Right cardiac atrium (tissue), 5 donors: ENCODE results near the gene SCN8A. TPM values are rescaled to one million over a fixed set of nuclear protein-coding genes. Genes with fewer than 3 reads are reported as not detected.
"Not testable (repeated sequence)": the region's sequence is repeated elsewhere in the genome, so short reads cannot be mapped to it uniquely, and the experiment has no call there.

ENCODE experiments used
- ATAC-seq, 2 donors: fragments of 200-7000 bp; cut with Tn5 transposase; one replicate each; pipeline versions ENCODE4 v1.8.0 to v1.9.1; 2020; ENCODE audit warnings: moderate library complexity in 2 of 2, mild to moderate bottlenecking in 1 of 2
- DNase-seq, 3 donors: peaks; one replicate each; pipeline ENCODE4 v3.0.0-alpha.2; 2020
- H3K27ac ChIP-seq: one replicate; pipeline ENCODE4 v1.5.1; 2013; ENCODE audit warnings: mild to moderate bottlenecking, low read length, control low read depth, moderate library complexity
- H3K27me3 ChIP-seq: one replicate; pipeline ENCODE4 v1.6.1; 2013; ENCODE audit not compliant: control insufficient read depth, insufficient read depth
- H3K4me1 ChIP-seq: one replicate; pipeline ENCODE4 v1.6.1; 2013; ENCODE audit warnings: low read length; ENCODE audit not compliant: control insufficient read depth, insufficient read depth
- H3K4me3 ChIP-seq: one replicate; pipeline ENCODE4 v1.5.1; 2013; ENCODE audit warnings: low read length, control low read depth
- H3K9me3 ChIP-seq: one replicate; pipeline ENCODE4 v1.6.1; 2013; ENCODE audit warnings: low read length; ENCODE audit not compliant: control insufficient read depth
- WGBS: extraction: QIAGEN DNeasy Blood & Tissue Kit; methylation state at CpG from one replicate; pipeline ENCODE4 v1.1.7; 2013; 5-methylcytosine and 5-hydroxymethylcytosine counted together
- intact Hi-C, 4 donors: fragments of 100-400 bp; cut with DNase I; formaldehyde crosslinking; loops; one replicate each; pipeline versions ENCODE4 v1.11.0 to v1.14.0; 2022 to 2023
- polyA plus RNA-seq: library from polyadenylated mRNA; stranded (reverse); fragments of 200-250 nt; gene quantifications from one replicate; pipeline ENCODE4 v1.2.3, GENCODE V29; 2013
- total RNA-seq, 4 donors: library from RNA; stranded (reverse); fragmentation: NEBNext Ultra II Directional; extraction: Animal tissue kit (Norgen Biotek cat#: 25700); gene quantifications; one replicate each; pipeline ENCODE4 v1.2.1, GENCODE V29; 2021
- donor health status: healthy with polysubstance abuse.
- donor health status: DM: no; HTN: yes; CAD: no.
- donor health status: DM: no; HTN: no; CAD: no.
- donor health status: DM: no; HTN: yes; CAD: no; lungs with severe emphysema.
- donor health status: DM: yes; HTN: yes; CAD: no.

Gene SCN8A
- total and polyA plus RNA-seq, 5 donors: 0.07 to 0.58 (median 0.17) TPM

DNA sequence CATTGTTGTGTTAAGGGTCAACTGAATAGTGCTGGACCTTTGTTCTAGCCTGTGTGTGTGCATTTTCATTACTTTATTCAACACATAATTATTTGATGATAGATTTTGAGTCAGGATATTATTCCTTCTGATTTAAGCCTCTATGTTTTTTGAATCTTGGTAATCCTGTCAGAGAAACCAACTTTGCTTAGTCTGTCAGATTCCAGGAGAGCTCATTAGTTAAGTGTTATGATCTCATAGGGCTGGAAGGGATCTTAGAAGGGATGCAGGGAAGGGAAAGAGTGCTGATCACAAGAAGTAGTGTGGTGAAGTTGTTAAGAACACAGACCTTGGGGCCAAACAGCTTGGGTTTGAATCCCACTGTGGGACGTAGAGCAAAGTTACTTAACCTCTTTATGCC lies 52.9 kb downstream of the SCN8A start:
- 58% methylated on average over 1 of the region's 1 CpG for WGBS
- intact Hi-C loops: no loop called here
- H3K27ac ChIP-seq: no peak overlapping the region
- DNase-seq: no peak
- ATAC-seq: no peak
- no peak overlapping the region for H3K4me3 ChIP-seq
- no peaks in the 10 kb centered on the region for H3K27me3 ChIP-seq
- no peaks in the 10 kb centered on the region for H3K9me3 ChIP-seq
- H3K4me1 ChIP-seq: no peaks in the 10 kb centered on the region

GRCh38 chr12:51644691-51645090 lies 53.7 kb downstream of the SCN8A start:
- ATAC-seq, H3K27me3 ChIP-seq, H3K4me3 ChIP-seq, H3K27ac ChIP-seq, H3K9me3 ChIP-seq, H3K4me1 ChIP-seq, intact Hi-C loops: not testable (repeated sequence)
- WGBS: 90% methylated on average over 16 of the region's 23 CpGs
- DNase-seq: peak in 1 of 3 donors; percentile 47

GRCh38 chr12:51645961-51646360 lies 54.9 kb downstream of the SCN8A start:
- ATAC-seq: no peak
- intact Hi-C loops: no loop called here
- 91% methylated on average over 2 of the region's 2 CpGs for WGBS
- H3K9me3 ChIP-seq: no peaks in the 10 kb centered on the region
- no peaks in the 10 kb centered on the region for H3K27me3 ChIP-seq
- no peak for DNase-seq
- H3K4me3 ChIP-seq: no peak overlapping the region
- H3K27ac ChIP-seq: no peak overlapping the region
- no peaks in the 10 kb centered on the region for H3K4me1 ChIP-seq

DNA sequence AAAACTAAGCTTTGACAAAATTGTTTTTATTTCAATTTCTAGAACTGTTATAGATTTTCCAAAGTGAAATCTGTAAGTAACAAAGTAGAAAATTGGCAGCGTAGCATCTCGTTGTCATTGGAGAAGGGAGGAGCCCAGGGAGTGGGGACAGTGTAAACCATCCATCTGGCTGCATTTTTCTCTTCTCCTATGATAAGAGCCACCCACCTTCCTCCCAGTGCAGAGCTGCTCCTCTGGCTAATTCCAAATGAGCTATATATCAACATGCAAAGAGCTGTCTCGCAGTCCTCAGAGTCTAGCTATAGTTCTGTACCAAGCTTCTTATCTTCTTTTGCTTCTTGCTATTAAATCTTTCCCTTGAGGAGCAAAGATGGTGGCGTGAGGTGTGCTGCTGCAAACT lies 56.6 kb downstream of the SCN8A start:
- DNase-seq (no peak), ATAC-seq (no peak)
- intact Hi-C loops: no loop called here
- WGBS: 71% methylated on average over 4 of the region's 4 CpGs
- H3K4me1 ChIP-seq: no peaks in the 10 kb centered on the region
- no peaks in the 10 kb centered on the region for H3K9me3 ChIP-seq
- no peaks in the 10 kb centered on the region for H3K27me3 ChIP-seq
- H3K27ac ChIP-seq: no peak overlapping the region
- H3K4me3 ChIP-seq: no peak overlapping the region

DNA sequence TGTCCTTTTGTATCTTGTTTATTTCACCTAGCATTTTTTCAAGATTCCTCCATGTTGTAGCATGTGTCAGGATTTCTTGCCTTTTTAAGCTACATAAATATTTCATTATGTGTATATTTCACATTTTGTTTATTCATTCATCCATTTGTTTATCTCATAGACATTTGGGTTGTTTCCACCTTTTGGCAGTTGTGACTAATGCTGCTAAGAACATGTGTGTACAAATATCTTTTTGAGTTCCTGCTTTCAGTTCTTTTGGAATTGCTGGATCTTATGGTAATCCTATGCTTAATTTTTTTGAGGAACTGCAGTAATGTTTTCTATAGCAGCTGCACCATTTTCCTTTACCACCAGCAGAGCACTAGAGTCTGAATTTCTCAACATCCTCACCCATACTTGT lies 62.4 kb downstream of the SCN8A start:
- no peaks in the 10 kb centered on the region for H3K27me3 ChIP-seq
- intact Hi-C loops: no loop called here
- DNase-seq (no peak), ATAC-seq (no peak)
- H3K4me1 ChIP-seq: no peaks in the 10 kb centered on the region
- H3K4me3 ChIP-seq: no peak overlapping the region
- H3K9me3 ChIP-seq: no peaks in the 10 kb centered on the region
- H3K27ac ChIP-seq: no peak overlapping the region

GRCh38 chr12:51661199-51661598 lies 70.2 kb downstream of the SCN8A start:
- intact Hi-C loops: no loop called here
- Histone ChIP-seq H3K27ac (no peak overlapping the region), H3K9me3 (no peaks in the 10 kb centered on the region), H3K27me3 (peaks cover 2% of the 10 kb centered on the region), H3K4me1 (no peaks in the 10 kb centered on the region), H3K4me3 (no peak overlapping the region)
- no peak for DNase-seq
- no peak for ATAC-seq
- 86% methylated on average over 3 of the region's 3 CpGs for whole genome bisulfite sequencing

DNA sequence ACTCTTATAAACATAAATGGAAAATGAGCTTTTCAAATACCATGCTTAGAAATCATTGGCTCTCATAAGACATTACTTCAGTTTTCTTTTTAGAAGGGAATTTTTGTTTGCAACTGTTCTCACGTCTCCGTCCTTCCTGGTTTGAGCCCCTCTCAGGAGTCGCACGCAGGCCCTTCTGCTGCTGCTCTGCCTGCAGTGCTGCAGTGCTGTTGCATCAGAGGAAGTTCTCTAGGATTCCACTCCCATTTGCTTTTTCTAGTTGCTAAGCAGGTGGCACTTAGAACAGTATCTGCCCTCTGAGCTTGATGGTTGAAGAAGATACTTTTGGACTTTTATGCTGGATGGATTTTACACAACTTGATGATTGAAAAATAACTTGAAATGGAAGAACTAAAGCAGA lies 70.8 kb downstream of the SCN8A start:
- DNase-seq (no peak), ATAC-seq (no peak)
- no peaks in the 10 kb centered on the region for H3K9me3 ChIP-seq
- H3K27me3 ChIP-seq: peaks cover 2% of the 10 kb centered on the region
- H3K4me1 ChIP-seq: no peaks in the 10 kb centered on the region
- no peak overlapping the region for H3K27ac ChIP-seq
- no peak overlapping the region for H3K4me3 ChIP-seq
- 72% methylated on average over 4 of the region's 4 CpGs for WGBS
- intact Hi-C loops: no loop called here

GRCh38 chr12:51662728-51663154 lies 71.7 kb downstream of the SCN8A start:
- DNase-seq: no peak
- Histone ChIP-seq H3K9me3 (no peaks in the 10 kb centered on the region), H3K4me3 (no peak overlapping the region), H3K4me1 (no peaks in the 10 kb centered on the region), H3K27me3 (peaks cover 2% of the 10 kb centered on the region), H3K27ac (no peak overlapping the region)
- 86% methylated on average over 11 of the region's 11 CpGs for WGBS
- intact Hi-C loops: no loop called here
- no peak for ATAC-seq

GRCh38 chr12:51663390-51663789 lies 72.4 kb downstream of the SCN8A start:
- Histone ChIP-seq H3K9me3 (no peaks in the 10 kb centered on the region), H3K4me3 (no peak overlapping the region), H3K27me3 (peaks cover 2% of the 10 kb centered on the region), H3K4me1 (no peaks in the 10 kb centered on the region), H3K27ac (no peak overlapping the region)
- DNase-seq: no peak
- no peak for ATAC-seq
- intact Hi-C loops: no loop called here

- Histone ChIP-seq H3K4me1 (no peaks in the 10 kb centered on the region), H3K27me3 (no peaks in the 10 kb centered on the region), H3K4me3 (no peak overlapping the region), H3K9me3 (no peaks in the 10 kb centered on the region), H3K27ac (no peak overlapping the region)
- WGBS: 50% methylated on average over 5 of the region's 5 CpGs
- DNase-seq (no peak), ATAC-seq (no peak)
- intact Hi-C loops: no loop called here
Observed at GRCh38 chr12:51666696-51667095, 75.7 kb downstream of the SCN8A start.

DNA sequence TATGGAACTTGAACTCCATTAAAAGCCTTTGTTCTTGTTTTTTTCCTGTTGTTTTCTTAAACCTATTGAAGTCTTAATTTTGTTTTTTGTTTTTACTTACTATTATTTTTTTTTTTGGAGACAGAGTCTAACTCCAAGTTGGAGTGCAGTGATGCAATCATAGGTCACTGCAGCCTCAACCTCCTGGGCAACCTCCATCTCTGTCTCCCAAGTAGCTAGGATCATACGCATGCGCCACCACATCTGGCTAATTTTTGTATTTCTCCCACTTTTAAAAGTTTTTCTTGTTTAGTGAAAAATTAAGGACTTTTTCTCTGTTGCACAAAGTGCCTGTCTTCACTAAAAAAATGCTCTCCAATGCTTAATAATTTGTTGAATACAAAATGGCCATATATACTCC lies 76.2 kb downstream of the SCN8A start:
- over 99% methylated on average over 2 of the region's 2 CpGs for WGBS
- Histone ChIP-seq H3K4me3 (no peak overlapping the region), H3K4me1 (no peaks in the 10 kb centered on the region), H3K27me3 (no peaks in the 10 kb centered on the region), H3K27ac (no peak overlapping the region), H3K9me3 (no peaks in the 10 kb centered on the region)
- no peak for ATAC-seq
- intact Hi-C loops: no loop called here
- DNase-seq: no peak

DNA sequence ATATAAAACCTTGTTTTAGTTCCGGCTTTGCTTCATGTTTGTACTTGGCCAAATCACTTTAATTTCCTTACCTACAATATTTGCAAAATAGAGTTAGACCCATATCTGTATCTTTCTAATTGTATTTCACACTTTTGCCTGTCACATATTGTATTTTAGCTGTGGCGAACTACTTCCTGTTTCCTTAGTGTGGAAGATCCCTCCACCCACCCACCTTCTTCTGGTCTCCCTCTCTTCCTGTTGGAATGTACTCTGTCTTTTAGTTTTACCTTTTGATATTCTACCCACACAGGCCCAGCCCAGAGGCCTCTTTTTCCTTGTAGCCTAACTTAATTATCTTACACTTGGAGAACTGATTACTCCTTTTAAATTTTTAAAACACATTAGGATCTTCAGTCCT lies 78.2 kb downstream of the SCN8A start:
- no peak for ATAC-seq
- WGBS: 71% methylated on average over 2 of the region's 2 CpGs
- intact Hi-C loops: no loop called here

More for the DNA sequence above, 78.2 kb downstream of the SCN8A start:
- no peaks in the 10 kb centered on the region for H3K27me3 ChIP-seq
- H3K27ac ChIP-seq: no peak overlapping the region
- H3K9me3 ChIP-seq: no peaks in the 10 kb centered on the region
- H3K4me1 ChIP-seq: no peaks in the 10 kb centered on the region
- no peak overlapping the region for H3K4me3 ChIP-seq
- no peak for DNase-seq
